Measurements from ENCODE around the gene ICOSLG. TPM values are rescaled to one million over a fixed set of nuclear protein-coding genes. Genes with fewer than 3 reads are reported as not detected.
"Not testable (repeated sequence)": the region's sequence is repeated elsewhere in the genome, so short reads cannot be mapped to it uniquely, and the experiment has no call there.

The ICOSLG gene, protein sequence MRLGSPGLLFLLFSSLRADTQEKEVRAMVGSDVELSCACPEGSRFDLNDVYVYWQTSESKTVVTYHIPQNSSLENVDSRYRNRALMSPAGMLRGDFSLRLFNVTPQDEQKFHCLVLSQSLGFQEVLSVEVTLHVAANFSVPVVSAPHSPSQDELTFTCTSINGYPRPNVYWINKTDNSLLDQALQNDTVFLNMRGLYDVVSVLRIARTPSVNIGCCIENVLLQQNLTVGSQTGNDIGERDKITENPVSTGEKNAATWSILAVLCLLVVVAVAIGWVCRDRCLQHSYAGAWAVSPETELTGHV
- total RNA-seq, result not detected

DNA sequence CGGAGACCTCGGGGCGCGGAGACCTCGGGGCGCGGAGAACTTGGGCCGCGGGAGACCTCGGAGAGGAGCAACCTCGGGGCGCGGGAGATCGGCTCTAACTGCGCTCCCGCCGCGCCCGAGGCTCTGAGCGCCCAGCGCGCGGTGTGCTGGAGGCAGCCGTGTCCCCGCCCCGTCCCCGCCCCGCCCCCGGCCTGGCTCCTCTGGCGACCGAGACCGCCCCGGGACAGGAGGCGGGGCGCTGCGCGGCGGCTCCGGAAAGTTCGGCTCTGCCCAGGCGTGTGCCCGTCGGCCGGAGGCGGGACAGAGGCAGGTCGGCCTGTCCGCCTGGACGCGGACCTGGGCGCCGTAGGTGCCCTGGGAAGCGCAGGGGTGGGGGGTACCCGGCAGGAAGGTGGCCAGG, at the start of gene ICOSLG:
TSS of gene ICOSLG (minus strand) at position 102 of the 400 bp plus-strand sequence. CDS start 126 bp downstream, outside the sequence.
- H3K4me3 ChIP-seq; H3K36me3 ChIP-seq; H3K27ac ChIP-seq; H3K4me1 ChIP-seq; H3K9me3 ChIP-seq; H3K27me3 ChIP-seq; DNase-seq (ENCODE audit: low spot score in 2 of 2); intact Hi-C loops (cut with DNase I): not testable (repeated sequence)

DNA sequence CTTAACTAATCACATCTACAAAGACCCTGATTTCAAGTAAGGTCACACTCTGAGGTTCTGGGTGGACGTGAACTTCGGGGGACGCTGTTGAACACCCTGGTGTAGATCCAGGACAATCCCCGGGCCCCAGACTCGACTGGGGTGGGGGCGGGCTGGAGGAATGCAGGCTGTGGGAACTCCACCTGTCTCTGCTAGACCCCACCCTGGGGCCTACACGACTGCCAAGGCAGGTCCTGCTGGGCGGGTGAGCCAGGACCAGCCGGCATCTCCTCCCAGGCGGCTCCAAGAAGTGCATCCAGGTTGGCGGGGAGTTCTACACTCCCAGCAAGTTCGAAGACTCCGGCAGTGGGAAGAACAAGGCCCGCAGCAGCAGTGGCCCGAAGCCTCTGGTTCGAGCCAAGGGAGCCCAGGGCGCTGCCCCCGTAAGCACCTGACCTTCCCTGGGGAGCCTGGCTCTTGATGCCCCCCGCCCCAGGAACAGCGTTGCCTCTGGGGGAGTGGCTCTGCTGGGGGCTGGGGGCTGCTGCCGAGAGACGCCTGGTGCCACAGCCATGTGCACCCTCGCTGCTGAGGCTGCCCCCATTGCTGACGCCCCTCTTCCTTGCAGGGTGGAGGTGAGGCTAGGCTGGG, 48.8 kb upstream of the ICOSLG start:
- TF ChIP-seq, protein P1, sequence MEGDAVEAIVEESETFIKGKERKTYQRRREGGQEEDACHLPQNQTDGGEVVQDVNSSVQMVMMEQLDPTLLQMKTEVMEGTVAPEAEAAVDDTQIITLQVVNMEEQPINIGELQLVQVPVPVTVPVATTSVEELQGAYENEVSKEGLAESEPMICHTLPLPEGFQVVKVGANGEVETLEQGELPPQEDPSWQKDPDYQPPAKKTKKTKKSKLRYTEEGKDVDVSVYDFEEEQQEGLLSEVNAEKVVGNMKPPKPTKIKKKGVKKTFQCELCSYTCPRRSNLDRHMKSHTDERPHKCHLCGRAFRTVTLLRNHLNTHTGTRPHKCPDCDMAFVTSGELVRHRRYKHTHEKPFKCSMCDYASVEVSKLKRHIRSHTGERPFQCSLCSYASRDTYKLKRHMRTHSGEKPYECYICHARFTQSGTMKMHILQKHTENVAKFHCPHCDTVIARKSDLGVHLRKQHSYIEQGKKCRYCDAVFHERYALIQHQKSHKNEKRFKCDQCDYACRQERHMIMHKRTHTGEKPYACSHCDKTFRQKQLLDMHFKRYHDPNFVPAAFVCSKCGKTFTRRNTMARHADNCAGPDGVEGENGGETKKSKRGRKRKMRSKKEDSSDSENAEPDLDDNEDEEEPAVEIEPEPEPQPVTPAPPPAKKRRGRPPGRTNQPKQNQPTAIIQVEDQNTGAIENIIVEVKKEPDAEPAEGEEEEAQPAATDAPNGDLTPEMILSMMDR (IDR thresholded peaks at IDR 0.05), result no peak
- intact Hi-C loops (cut with DNase I), result no loop called here
- Histone ChIP-seq H3K9me3 (no peaks in the 10 kb centered on the region), H3K27me3 (no peaks in the 10 kb centered on the region), H3K4me1 (no peaks in the 10 kb centered on the region), H3K27ac (no peak overlapping the region), H3K36me3 (no peaks in the 10 kb centered on the region), H3K4me3 (no peak overlapping the region)
- no peak for DNase-seq (ENCODE audit: low spot score in 2 of 2)

DNA sequence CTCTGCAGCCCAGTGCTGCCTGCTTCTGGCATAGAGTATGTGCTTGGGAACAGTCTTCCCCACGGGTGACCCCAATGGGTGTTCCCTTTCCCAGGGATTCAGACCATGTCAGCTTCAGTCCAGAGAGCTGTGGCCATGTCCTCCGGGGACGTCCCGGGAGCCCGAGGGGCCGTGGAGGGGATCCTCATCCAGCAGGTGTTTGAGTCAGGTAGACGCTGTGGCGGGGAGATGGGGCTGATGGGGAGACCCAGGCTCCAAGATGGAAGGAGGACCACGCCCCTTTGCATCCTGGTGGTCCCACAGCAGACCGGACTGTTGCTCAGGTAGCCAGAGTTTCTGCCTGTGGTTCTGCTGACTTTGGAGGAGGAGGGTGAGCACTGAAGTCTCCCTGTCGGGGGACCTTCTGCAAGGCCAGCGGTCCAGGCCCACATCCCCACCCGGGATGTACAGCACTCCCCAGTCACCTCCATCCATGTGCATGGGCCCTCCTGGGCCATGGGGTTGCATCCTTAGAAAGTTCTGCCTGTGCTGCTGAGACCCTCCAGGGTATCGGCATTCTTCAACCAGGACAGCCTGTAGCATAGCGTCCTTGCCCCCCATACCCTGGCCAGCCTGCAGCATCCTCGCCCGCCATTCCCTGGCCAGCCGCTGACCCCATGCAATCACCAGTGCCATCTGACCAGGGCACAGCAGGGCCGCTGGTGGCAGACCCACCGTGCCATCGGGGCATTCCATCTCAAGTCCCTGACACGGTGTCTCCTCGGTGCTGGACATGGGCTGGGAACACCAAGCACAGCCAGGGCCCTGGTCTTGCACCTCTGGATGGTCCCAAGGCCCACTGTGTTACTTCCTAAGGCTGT, 47.7 kb upstream of the ICOSLG start:
- no peak for DNase-seq (ENCODE audit: low spot score in 2 of 2)
- Histone ChIP-seq H3K27ac (no peak overlapping the region), H3K9me3 (no peaks in the 10 kb centered on the region), H3K4me1 (no peaks in the 10 kb centered on the region), H3K27me3 (no peaks in the 10 kb centered on the region), H3K36me3 (no peaks in the 10 kb centered on the region), H3K4me3 (no peak overlapping the region)
- intact Hi-C loops (cut with DNase I), result no loop called here
- TF ChIP-seq, protein P1 (IDR thresholded peaks at IDR 0.05), result no peak

DNA sequence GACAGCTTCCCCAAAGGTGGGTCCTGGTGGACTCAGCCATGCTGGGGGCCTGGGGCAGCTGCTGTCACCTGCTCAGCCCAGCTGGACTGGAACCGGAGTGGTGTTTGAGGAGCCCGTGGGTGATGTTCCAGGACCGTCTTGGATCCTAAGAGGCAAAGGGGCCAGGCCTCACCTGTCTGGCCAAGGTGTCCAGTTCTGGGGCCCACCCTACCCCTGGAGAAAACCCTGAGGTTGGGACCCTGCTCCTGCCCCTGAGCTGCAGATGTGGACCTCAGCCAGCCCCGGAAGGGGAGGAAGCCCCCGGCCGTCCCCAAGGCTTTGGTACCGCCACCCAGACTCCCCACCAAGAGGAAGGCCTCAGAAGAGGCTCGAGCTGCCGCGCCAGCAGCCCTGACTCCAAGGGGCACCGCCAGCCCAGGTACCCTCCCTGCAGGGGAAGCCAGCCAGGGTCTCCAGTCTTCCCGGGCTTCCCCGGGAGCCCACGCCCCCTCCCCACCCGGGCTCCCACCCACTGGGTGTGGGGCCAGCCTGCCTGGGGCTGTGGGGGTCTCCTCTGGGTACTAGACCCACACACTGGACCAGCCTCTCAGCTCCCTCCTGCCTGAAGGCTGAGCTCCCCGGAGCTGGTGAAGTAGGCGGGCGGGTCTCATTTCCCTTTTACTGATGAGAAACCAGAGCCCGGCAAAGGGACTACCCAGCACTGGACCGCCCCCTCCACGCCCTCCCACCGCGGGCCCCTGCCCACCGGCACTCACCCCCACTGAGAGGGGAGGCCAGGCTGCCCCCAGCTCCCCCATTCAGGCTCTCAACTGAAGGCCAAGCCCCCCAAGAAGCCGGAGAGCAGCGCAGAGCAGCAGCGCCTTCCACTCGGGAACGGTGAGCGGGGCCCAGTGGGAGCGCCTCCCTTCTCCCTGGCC, 46.2 kb upstream of the ICOSLG start:
- Histone ChIP-seq H3K4me1 (no peaks in the 10 kb centered on the region), H3K36me3 (no peaks in the 10 kb centered on the region), H3K27ac (no peak overlapping the region), H3K27me3 (no peaks in the 10 kb centered on the region), H3K9me3 (no peaks in the 10 kb centered on the region), H3K4me3 (no peak overlapping the region)
- no peak for DNase-seq (ENCODE audit: low spot score in 2 of 2)
- intact Hi-C loops (cut with DNase I), result no loop called here
- TF ChIP-seq, protein P1 (IDR thresholded peaks at IDR 0.05), result no peak

DNA sequence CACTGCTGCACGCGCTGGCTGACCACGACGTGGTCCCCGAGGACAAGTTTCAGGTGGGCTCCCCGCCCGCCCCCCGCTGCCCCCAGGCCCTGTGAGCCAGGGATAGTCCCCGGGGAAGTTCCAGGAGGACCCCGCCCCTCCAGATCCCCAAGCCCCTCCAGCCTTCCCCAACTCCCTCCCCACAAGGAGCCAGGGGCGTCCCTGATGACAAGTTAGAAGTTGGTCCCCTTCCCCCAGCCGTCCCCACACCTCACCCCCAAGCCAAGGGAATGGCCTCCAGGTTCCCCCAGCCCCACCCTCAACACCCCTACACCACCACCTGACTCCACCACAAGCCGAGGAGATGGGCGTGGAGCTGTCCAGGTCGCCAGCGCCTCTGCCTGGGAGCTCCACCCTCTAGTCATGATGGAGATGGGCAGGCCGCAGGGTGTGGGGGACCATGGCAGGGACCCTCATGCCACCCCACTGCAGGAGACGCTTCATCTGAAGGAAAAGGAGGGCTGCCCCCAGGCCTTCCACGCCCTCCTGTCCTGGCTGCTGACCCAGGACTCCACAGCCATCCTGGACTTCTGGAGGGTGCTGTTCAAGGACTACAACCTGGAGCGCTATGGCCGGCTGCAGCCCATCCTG, 45.5 kb upstream of the ICOSLG start:
- TF ChIP-seq, protein P1 (IDR thresholded peaks at IDR 0.05), result no peak
- Histone ChIP-seq H3K4me3 (peak overlapping the region; percentile 15 to 35), H3K36me3 (no peaks in the 10 kb centered on the region), H3K27me3 (no peaks in the 10 kb centered on the region), H3K4me1 (no peaks in the 10 kb centered on the region), H3K9me3 (no peaks in the 10 kb centered on the region), H3K27ac (no peak overlapping the region)
- no peak for DNase-seq (ENCODE audit: low spot score in 2 of 2)
- intact Hi-C loops (cut with DNase I), result no loop called here
